Adrenal gland (tissue), 12 donors: ENCODE results near the gene SIGLEC7. TPM values are rescaled to one million over a fixed set of nuclear protein-coding genes. Genes with fewer than 3 reads are reported as not detected.

Experiments used
- DNase-seq, 7 donors: peaks; one replicate each; pipeline ENCODE4 v3.0.0-alpha.2; 2019 to 2020
- H3K27ac ChIP-seq, 5 donors: fragments of 200-600 bp; sonication (generic) in 4 of 5; 1 replicate in 3 of 5; 2 replicates in 2 of 5; pipeline versions ENCODE4 v1.5.1 to v1.8.0; 2016 to 2020; ENCODE audit warnings: mild to moderate bottlenecking in 1 of 5
- H3K27me3 ChIP-seq: fragments of 200-600 bp; 2 replicates; pipeline ENCODE4 v1.8.0; 2021
- H3K36me3 ChIP-seq, 2 donors: fragments of 200-600 bp; replicated peaks in 1 of 2; 1 replicate in 1 of 2; 2 replicates in 1 of 2; pipeline versions ENCODE4 v1.5.1 to v1.8.0; 2018 to 2022
- H3K4me1 ChIP-seq, 2 donors: fragments of 200-600 bp; replicated peaks in 1 of 2; 1 replicate in 1 of 2; 2 replicates in 1 of 2; pipeline versions ENCODE4 v1.5.1 to v1.8.0; 2018 to 2021
- H3K4me3 ChIP-seq, 4 donors: fragments of 200-600 bp; sonication (generic) in 3 of 4; one replicate each; pipeline ENCODE4 v1.5.1; 2016 to 2018
- H3K9me3 ChIP-seq, 3 donors: fragments of 200-600 bp; sonication (generic) in 1 of 3; replicated peaks in 1 of 3; 1 replicate in 2 of 3; 2 replicates in 1 of 3; pipeline versions ENCODE4 v1.5.1 to v1.8.0; 2016 to 2021
- POLR2A ChIP-seq, 2 donors: fragments of 450-650 bp; IDR thresholded peaks; one replicate each; pipeline ENCODE4 v1.6.1; 2017; ENCODE audit warnings: antibody characterized with exemption in 2 of 2, mild to moderate bottlenecking in 2 of 2, moderate library complexity in 1 of 2
- WGBS, 4 donors: extraction: QIAGEN DNeasy Blood & Tissue Kit in 2 of 4; methylation state at CpG; one replicate each; pipeline versions ENCODE4 v1.1.5 to v1.1.7; 2013 to 2017; 5-methylcytosine and 5-hydroxymethylcytosine counted together
- intact Hi-C, 2 donors: fragments of 100-400 bp; cut with DNase I; formaldehyde crosslinking; loops; one replicate each; pipeline versions ENCODE4 v1.14.1 to v1.15.0; 2022 to 2023
- polyA plus RNA-seq, 3 donors: library from polyadenylated mRNA; stranded (reverse); fragments of 200-250 nt in 2 of 3; fragments of 350-450 nt in 1 of 3; fragmentation: Illumina TruSeq in 1 of 3; extraction: RNeasy Lipid Tissue Mini Kit (QIAGEN cat#74804) in 1 of 3; gene quantifications; one replicate each; pipeline ENCODE4 v1.2.3, GENCODE V29; 2013 to 2014
- total RNA-seq, 9 donors: library from RNA; depleted of rRNA in 4 of 9; stranded (reverse); fragments of >200 nt in 4 of 9; fragments of 120-200 nt in 1 of 9; fragmentation: NEBNext Ultra II Directional in 1 of 9; extraction: Animal tissue kit (Norgen Biotek cat#: 25700) in 1 of 9; gene quantifications; one replicate each; pipeline versions ENCODE4 v1.1.0 to v1.2.4, GENCODE V29; 2013 to 2023
- TF ChIP-seq, protein P1 (sequence below), 6 experiments: fragments of 450-650 bp in 4 of 6; fragments of 200-600 bp in 2 of 6; sonication (generic) in 1 of 6; IDR thresholded peaks; 1 replicate in 5 of 6; 2 replicates in 1 of 6; pipeline versions ENCODE4 v1.5.1 to v1.8.0; 2016 to 2021; ENCODE audit warnings: antibody characterized with exemption in 6 of 6, mild to moderate bottlenecking in 2 of 6, moderate library complexity in 1 of 6
- donor health status: healthy with polysubstance abuse.
- donor health status: Bipolar disorder and iron deficiency.
- donor health status: DM: yes; HTN: yes; CAD: no.
- donor health status: DM: no; HTN: no; CAD: no.
- donor health status: DM: no; HTN: no; CAD: no.
- donor health status: DM: yes; HTN: yes; CAD: no.

The SIGLEC7 gene
- total and polyA plus RNA-seq, 12 donors, result 1.00 to 13.1 (median 7.4) TPM

DNA sequence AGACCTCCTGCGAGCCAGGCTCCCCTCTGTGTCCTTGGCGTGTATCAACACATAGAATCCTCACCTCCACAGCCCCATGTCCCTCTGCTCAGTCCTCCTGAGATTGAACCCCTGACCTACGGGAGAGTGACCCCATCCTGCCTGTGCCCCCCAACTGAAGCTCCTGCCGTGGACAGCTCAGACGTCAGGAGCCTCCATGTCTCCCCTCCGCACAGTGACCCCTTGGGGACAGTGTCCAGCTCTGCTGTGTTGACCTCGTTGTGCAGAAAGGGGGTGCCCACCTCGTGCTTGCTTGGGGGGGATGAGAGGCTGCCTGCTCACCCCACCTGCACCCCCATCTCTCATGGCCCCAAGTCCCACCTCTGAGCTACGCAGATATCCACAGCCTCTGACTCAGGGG is 17.9 kb upstream of the SIGLEC7 start:
- H3K4me3 ChIP-seq, result no peak overlapping the region
- WGBS, 4 donors, result 65 to 78% (median 73%) methylated on average over 2 to 9 of the region's 9 CpGs
- H3K4me1 ChIP-seq, result no peaks in the 10 kb centered on the region
- TF ChIP-seq, protein P1, sequence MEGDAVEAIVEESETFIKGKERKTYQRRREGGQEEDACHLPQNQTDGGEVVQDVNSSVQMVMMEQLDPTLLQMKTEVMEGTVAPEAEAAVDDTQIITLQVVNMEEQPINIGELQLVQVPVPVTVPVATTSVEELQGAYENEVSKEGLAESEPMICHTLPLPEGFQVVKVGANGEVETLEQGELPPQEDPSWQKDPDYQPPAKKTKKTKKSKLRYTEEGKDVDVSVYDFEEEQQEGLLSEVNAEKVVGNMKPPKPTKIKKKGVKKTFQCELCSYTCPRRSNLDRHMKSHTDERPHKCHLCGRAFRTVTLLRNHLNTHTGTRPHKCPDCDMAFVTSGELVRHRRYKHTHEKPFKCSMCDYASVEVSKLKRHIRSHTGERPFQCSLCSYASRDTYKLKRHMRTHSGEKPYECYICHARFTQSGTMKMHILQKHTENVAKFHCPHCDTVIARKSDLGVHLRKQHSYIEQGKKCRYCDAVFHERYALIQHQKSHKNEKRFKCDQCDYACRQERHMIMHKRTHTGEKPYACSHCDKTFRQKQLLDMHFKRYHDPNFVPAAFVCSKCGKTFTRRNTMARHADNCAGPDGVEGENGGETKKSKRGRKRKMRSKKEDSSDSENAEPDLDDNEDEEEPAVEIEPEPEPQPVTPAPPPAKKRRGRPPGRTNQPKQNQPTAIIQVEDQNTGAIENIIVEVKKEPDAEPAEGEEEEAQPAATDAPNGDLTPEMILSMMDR (IDR thresholded peaks at IDR 0.05), result no peak
- no peak for TF ChIP-seq POLR2A (IDR thresholded peaks at IDR 0.05)
- intact Hi-C loops, result no loop called here
- no peaks in the 10 kb centered on the region for H3K27me3 ChIP-seq
- peak overlapping the region in 4 of 5 donors; percentile 13 to 91 (median 62) for H3K27ac ChIP-seq
- no peaks in the 10 kb centered on the region for H3K9me3 ChIP-seq
- H3K36me3 ChIP-seq, result no peaks in the 10 kb centered on the region
- no peak for DNase-seq

DNA sequence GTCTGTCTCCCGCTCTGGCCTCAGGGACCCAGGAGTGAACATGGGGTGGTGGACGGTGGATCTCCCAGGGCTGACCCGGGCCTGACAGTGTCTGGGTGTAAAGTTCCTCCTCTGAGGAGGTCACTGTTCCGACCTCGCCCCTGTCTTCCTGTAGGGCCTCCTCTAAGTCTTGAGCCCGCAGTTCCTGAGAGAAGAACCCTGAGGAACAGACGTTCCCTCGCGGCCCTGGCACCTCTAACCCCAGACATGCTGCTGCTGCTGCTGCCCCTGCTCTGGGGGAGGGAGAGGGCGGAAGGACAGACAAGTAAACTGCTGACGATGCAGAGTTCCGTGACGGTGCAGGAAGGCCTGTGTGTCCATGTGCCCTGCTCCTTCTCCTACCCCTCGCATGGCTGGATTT is 17.4 kb upstream of the SIGLEC7 start, which contains the start of gene SIGLEC9:
Gene SIGLEC9, plus strand, starts transcription at position 178 of the 400 bp plus-strand sequence. Its CDS starts 69 bp downstream, at position 247.
- Histone ChIP-seq H3K27ac (peak within 1 kb of the TSS; percentile 13 to 91 (median 58)), H3K27me3 (no peaks in the 10 kb centered on the region), H3K4me3 (peak within 1 kb of the TSS in 1 of 4 donors; percentile 44), H3K9me3 (no peaks in the 10 kb centered on the region), H3K4me1 (no peaks in the 10 kb centered on the region), H3K36me3 (no peaks in the 10 kb centered on the region)
- 41 to 67% (median 49%) methylated on average over 5 to 14 of the region's 14 CpGs for WGBS, 4 donors
- TF ChIP-seq POLR2A (IDR thresholded peaks at IDR 0.05), result peak; percentile 31 to 32
- TF ChIP-seq, protein P1 (IDR thresholded peaks at IDR 0.05), result no peak
- peak in 6 of 7 donors; percentile 58 to 85 (median 74) for DNase-seq
- intact Hi-C loops, result no loop called here

DNA sequence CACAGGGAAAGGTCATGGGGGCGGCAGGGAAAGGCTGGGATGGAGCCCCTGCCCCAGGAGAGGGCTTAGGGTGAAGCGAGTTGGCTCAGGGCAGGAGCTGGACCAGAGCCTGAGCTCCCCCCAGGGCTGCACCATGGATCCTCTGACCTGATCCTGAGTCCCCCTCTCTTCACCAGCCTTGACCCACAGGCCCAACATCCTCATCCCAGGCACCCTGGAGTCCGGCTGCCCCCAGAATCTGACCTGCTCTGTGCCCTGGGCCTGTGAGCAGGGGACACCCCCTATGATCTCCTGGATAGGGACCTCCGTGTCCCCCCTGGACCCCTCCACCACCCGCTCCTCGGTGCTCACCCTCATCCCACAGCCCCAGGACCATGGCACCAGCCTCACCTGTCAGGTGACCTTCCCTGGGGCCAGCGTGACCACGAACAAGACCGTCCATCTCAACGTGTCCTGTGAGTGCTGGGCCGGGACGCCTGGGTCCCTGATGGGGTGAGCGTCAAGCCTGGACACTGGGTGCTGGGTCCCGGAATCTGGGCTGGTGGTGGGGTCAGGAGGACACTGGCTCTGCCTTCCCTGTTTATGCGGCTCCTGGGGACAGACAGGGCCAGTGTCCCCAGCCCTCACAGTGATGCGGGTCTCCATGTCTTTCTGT is 16.6 kb upstream of the SIGLEC7 start:
- intact Hi-C loops, result no loop called here

DNA sequence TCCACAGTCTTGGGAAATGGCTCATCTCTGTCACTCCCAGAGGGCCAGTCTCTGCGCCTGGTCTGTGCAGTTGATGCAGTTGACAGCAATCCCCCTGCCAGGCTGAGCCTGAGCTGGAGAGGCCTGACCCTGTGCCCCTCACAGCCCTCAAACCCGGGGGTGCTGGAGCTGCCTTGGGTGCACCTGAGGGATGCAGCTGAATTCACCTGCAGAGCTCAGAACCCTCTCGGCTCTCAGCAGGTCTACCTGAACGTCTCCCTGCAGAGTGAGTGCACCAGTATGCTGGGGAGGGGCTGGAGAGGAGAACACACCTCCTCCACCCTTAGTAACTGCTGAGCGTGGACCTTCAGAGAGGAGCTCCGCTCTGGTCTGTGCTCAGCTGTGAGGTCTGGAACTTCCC is 15.1 kb upstream of the SIGLEC7 start:
- intact Hi-C loops, result no loop called here
- no peak for DNase-seq
- H3K27me3 ChIP-seq, result no peaks in the 10 kb centered on the region
- TF ChIP-seq, protein P1 (IDR thresholded peaks at IDR 0.05), result no peak
- no peak for TF ChIP-seq POLR2A (IDR thresholded peaks at IDR 0.05)
- H3K9me3 ChIP-seq, result no peaks in the 10 kb centered on the region
- H3K4me1 ChIP-seq, result no peaks in the 10 kb centered on the region
- no peaks in the 10 kb centered on the region for H3K36me3 ChIP-seq
- peak overlapping the region in 1 of 4 donors; percentile 44 for H3K4me3 ChIP-seq
- H3K27ac ChIP-seq, result peak overlapping the region in 4 of 5 donors; percentile 16 to 91 (median 43)
- 61 to 79% (median 74%) methylated on average over 1 to 6 of the region's 6 CpGs for WGBS, 4 donors

More for the DNA sequence above, 16.6 kb upstream of the SIGLEC7 start:
- Histone ChIP-seq H3K36me3 (no peaks in the 10 kb centered on the region), H3K4me3 (peak overlapping the region in 1 of 4 donors; percentile 44), H3K27me3 (no peaks in the 10 kb centered on the region), H3K27ac (peak overlapping the region in 4 of 5 donors; percentile 37 to 91 (median 62)), H3K4me1 (no peaks in the 10 kb centered on the region), H3K9me3 (no peaks in the 10 kb centered on the region)
- no peak for DNase-seq
- TF ChIP-seq, protein P1 (IDR thresholded peaks at IDR 0.05), result no peak
- no peak for TF ChIP-seq POLR2A (IDR thresholded peaks at IDR 0.05)
- 72 to 91% (median 83%) methylated on average over 5 to 16 of the region's 16 CpGs for WGBS, 4 donors
